Heart left ventricle (tissue), 16 donors: ENCODE results near the gene GRIN1. TPM values are rescaled to one million over a fixed set of nuclear protein-coding genes. Genes with fewer than 3 reads are reported as not detected.

Experiments used
- ATAC-seq, 4 donors: fragments of 200-7000 bp; cut with Tn5 transposase; one replicate each; pipeline ENCODE4 v1.9.1; 2020 to 2022; ENCODE audit warnings: moderate library complexity in 4 of 4, mild to moderate bottlenecking in 3 of 4, moderate number of reproducible peaks in 1 of 4
- DNase-seq, 5 donors: peaks; one replicate each; pipeline ENCODE4 v3.0.0-alpha.2; 2020
- H3K27ac ChIP-seq, 12 donors: fragments of 200-600 bp; sonication (generic) in 4 of 12; one replicate each; pipeline versions ENCODE4 v1.5.0 to v1.8.0; 2016 to 2022; ENCODE audit warnings: mild to moderate bottlenecking in 2 of 12
- H3K27me3 ChIP-seq, 9 donors: fragments of 200-600 bp; sonication (generic) in 2 of 9; one replicate each; pipeline versions ENCODE4 v1.5.1 to v1.8.0; 2016 to 2022; ENCODE audit warnings: mild to moderate bottlenecking in 3 of 9
- H3K36me3 ChIP-seq, 9 donors: fragments of 200-600 bp; sonication (generic) in 2 of 9; one replicate each; pipeline versions ENCODE4 v1.5.0 to v1.8.0; 2018 to 2022; ENCODE audit warnings: mild to moderate bottlenecking in 2 of 9
- H3K4me1 ChIP-seq, 12 donors: fragments of 200-600 bp; sonication (generic) in 4 of 12; one replicate each; pipeline versions ENCODE4 v1.5.0 to v1.8.0; 2016 to 2022; ENCODE audit warnings: mild to moderate bottlenecking in 3 of 12
- H3K4me3 ChIP-seq, 12 donors: fragments of 200-600 bp; sonication (generic) in 4 of 12; one replicate each; pipeline versions ENCODE4 v1.5.0 to v1.8.0; 2017 to 2022; ENCODE audit warnings: mild to moderate bottlenecking in 9 of 12, moderate library complexity in 4 of 12
- H3K9me3 ChIP-seq, 12 donors: fragments of 200-600 bp; sonication (generic) in 4 of 12; one replicate each; pipeline versions ENCODE4 v1.5.0 to v1.8.0; 2016 to 2022; ENCODE audit warnings: mild to moderate bottlenecking in 1 of 12
- POLR2A ChIP-seq, 2 donors: fragments of 450-650 bp; IDR thresholded peaks; one replicate each; pipeline ENCODE4 v1.6.1; 2017; ENCODE audit warnings: antibody characterized with exemption in 2 of 2, mild to moderate bottlenecking in 2 of 2, moderate library complexity in 2 of 2
- WGBS, 4 donors: extraction: QIAGEN DNeasy Blood & Tissue Kit in 2 of 4; methylation state at CpG; one replicate each; pipeline versions ENCODE4 v1.1.5 to v1.1.7; 2013 to 2018; 5-methylcytosine and 5-hydroxymethylcytosine counted together
- intact Hi-C, 10 donors: fragments of 100-400 bp; cut with DNase I; formaldehyde crosslinking; loops; one replicate each; pipeline versions ENCODE4 v1.11.1 to v1.14.2; 2022
- polyA plus RNA-seq, 2 donors: library from polyadenylated mRNA; stranded (reverse); fragments of 200-250 nt; gene quantifications; one replicate each; pipeline ENCODE4 v1.2.3, GENCODE V29; 2013
- total RNA-seq, 9 donors: library from RNA; depleted of rRNA in 2 of 9; stranded (reverse); fragments of >200 nt in 2 of 9; fragmentation: NEBNext Ultra II Directional in 3 of 9; extraction: Animal tissue kit (Norgen Biotek cat#: 25700) in 3 of 9; gene quantifications; one replicate each; pipeline versions ENCODE4 v1.1.0 to v1.2.4, GENCODE V29; 2016 to 2023
- TF ChIP-seq, protein P1 (sequence below), 12 donors: fragments of 200-600 bp; sonication (generic) in 4 of 12; IDR thresholded peaks; one replicate each; pipeline versions ENCODE4 v1.5.0 to v1.8.0; 2018 to 2022; ENCODE audit warnings: antibody characterized with exemption in 12 of 12, mild to moderate bottlenecking in 5 of 12
- donor health status: ischemic (EF 13 %, LVEDD 7.1; RV severe dilation, severe dysfunction).
- donor health status: healthy with polysubstance abuse.
- donor health status: DM: no; HTN: yes; CAD: no.
- donor health status: DM: no; HTN: no; CAD: no.
- donor health status: ischemic (EF 25% LVEDD 6.9; RV normal size, moderate dysfunction).
- donor health status: ischemic (EF 25% LVEDD 5.7; RV mildly dilated, moderate dysfunction).
- donor health status: healthy.
- donor health status: DM: yes; HTN: yes; CAD: no.
- donor health status: ischemic (EF 35%, LVEDD 5.7; RV mildly dilated, moderate dysfunction).
- donor health status: nonischemic (EF 11% LVEDD 7.7; RV severe dilation, severe dysfunction).
- donor health status: DM: yes; HTN: yes; CAD: no.
- donor health status: PGD.
- donor health status: ischemic (EF 29% LVEDD 5.4; RV normal size, mild dysfunction).
- donor health status: nonischemic (EF 23%, LVEDD 6.1; RV moderate dilation, normal function).

Gene GRIN1
- total and polyA plus RNA-seq, 11 donors, result 0.10 TPM; not detected in 10

DNA sequence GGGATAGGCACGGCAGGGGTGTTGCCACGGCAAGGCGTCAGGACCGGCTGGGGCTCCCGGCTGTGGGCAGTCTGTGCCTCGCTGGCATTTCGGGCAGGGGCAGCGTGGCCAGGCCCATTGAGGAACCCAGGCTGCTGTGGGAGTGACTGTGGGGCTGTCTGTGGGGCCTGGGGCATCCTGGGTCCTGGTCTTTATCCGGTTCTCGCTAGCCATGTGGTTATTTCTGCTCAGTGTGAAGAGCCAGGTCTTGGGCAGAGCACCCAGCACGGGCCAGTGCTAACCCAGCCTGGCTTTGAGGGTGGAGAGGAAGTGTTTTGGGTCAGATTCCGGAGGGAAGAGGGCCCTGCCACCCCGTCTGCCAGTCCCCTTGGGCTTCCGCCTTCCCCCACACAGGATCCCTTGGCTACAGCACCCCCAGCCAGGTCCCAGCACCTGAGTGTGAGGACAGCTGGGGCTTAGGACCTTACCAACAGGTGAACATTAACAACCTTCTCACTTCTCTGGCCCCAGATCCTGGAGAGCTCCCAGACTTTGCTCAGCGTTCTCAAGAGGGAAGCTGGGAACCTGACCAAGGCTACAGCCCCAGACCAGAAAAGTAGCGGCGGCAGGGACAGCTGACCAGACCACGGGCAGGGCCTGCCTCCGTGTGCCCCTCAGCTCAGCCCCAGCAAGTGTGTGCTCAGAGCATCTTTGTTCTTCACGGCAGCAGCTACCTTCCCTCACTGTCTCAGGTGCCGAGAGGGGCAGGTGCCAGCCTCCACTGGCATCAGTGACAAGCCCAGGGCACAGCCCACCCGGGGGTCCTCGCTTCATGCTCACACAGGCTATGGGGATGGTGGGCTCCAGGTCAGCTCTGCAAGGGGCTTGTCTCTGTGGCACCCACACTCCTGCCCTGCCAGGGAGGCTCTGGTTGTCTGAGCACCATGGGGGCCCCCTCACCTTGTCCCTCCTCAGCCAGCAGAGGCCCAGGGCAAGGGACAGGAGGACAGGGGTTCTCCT is 50.6 kb downstream of the GRIN1 start:
- TF ChIP-seq, protein P1, sequence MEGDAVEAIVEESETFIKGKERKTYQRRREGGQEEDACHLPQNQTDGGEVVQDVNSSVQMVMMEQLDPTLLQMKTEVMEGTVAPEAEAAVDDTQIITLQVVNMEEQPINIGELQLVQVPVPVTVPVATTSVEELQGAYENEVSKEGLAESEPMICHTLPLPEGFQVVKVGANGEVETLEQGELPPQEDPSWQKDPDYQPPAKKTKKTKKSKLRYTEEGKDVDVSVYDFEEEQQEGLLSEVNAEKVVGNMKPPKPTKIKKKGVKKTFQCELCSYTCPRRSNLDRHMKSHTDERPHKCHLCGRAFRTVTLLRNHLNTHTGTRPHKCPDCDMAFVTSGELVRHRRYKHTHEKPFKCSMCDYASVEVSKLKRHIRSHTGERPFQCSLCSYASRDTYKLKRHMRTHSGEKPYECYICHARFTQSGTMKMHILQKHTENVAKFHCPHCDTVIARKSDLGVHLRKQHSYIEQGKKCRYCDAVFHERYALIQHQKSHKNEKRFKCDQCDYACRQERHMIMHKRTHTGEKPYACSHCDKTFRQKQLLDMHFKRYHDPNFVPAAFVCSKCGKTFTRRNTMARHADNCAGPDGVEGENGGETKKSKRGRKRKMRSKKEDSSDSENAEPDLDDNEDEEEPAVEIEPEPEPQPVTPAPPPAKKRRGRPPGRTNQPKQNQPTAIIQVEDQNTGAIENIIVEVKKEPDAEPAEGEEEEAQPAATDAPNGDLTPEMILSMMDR (IDR thresholded peaks at IDR 0.05), result no peak
- TF ChIP-seq POLR2A (IDR thresholded peaks at IDR 0.05), result no peak
- WGBS, 4 donors, result 16 to 35% (median 24%) methylated on average over 17 to 23 of the region's 23 CpGs
- H3K27ac ChIP-seq, result peak overlapping the region; percentile 92 to 99 (median 99)
- intact Hi-C loops, result loop anchor here (5.0 to 10.0 kb wide), 5 partner anchors 33 to 75 kb away; partner anchors contain the start of genes CYSRT1 (in 5 of the 10), RNF224 (in 5 of the 10), RNF208 (in 2 of the 10) and DPP7 (in 1 of the 10)
- no peak for DNase-seq
- peaks cover 18 to 84% (median 48%) of the 10 kb centered on the region in 12 donors for H3K4me1 ChIP-seq
- H3K36me3 ChIP-seq, result peaks cover 0 to 57% (median 33%) of the 10 kb centered on the region in 9 donors
- no peaks in the 10 kb centered on the region for H3K27me3 ChIP-seq
- no peaks in the 10 kb centered on the region for H3K9me3 ChIP-seq
- peak overlapping the region; percentile 68 to 100 (median 90) for H3K4me3 ChIP-seq
- ATAC-seq, result peak in 1 of 4 donors; percentile 6

DNA sequence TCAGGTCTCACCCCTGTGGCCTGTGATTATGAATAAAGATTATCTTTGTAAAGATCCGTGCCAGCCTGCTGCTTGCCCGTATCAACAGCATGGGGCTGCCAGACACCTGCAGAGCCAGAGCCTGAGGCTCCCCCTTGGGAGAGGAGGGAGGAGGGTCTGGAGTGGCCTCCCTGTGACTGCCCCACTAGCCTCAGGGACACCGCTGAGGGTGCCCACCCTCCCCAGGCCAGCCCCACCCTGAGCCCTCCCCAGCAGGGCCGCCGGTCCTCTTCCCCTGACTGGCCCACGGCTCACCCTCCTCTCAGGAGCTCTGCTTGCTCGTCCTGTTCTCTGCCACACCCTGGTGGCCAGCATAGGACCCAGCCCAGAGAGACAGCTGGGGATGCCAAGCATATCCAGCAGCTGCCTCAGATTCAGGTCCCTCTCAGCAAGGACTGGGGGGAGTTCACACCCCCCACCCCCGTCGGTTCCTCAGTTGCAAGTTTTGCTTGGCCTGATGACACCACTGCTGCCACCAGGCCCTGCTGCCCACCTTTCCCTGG is 51.4 kb downstream of the GRIN1 start:
- H3K36me3 ChIP-seq, result peaks cover 0 to 50% (median 32%) of the 10 kb centered on the region in 9 donors
- peak overlapping the region in 8 of 12 donors; percentile 13 to 99 (median 98) for H3K27ac ChIP-seq
- WGBS, 4 donors, result 68 to 96% (median 70%) methylated on average over 2 to 9 of the region's 9 CpGs
- intact Hi-C loops, result loop anchor here in 1 of 10 donors (5.0 kb wide), 1 partner anchor 37 kb away; the partner anchor contains the start of genes CYSRT1 and RNF224
- no peak for ATAC-seq
- no peaks in the 10 kb centered on the region for H3K9me3 ChIP-seq
- H3K4me3 ChIP-seq, result peak overlapping the region in 2 of 12 donors; percentile 83 to 92
- no peak for DNase-seq
- H3K27me3 ChIP-seq, result no peaks in the 10 kb centered on the region
- peaks cover 18 to 84% (median 56%) of the 10 kb centered on the region in 12 donors for H3K4me1 ChIP-seq
- no peak for TF ChIP-seq POLR2A (IDR thresholded peaks at IDR 0.05)
- TF ChIP-seq, protein P1 (IDR thresholded peaks at IDR 0.05), result no peak

DNA sequence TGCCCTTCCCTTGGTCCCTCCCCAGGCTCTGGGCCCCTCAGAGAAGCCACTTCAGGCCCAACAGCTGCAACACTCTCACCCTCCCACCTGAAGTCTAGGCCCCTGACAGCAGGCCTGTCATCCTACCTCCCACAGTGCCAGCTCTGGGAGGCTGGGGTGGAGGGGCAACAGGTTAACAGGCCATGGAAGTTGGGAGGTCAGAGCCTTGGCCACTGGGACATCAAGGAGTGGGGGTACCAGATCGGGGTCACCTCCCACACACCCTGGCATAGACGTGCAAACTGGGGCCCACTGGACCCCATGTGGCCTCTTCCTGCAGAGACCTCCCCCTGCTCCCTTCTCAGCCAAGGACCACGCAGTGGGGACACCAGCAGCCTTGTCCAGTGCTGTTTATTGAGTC is 52.3 kb downstream of the GRIN1 start:
- Histone ChIP-seq H3K27ac (peak overlapping the region in 1 of 12 donors; percentile 98), H3K36me3 (peaks cover 0 to 41% (median 25%) of the 10 kb centered on the region in 9 donors), H3K27me3 (no peaks in the 10 kb centered on the region), H3K9me3 (no peaks in the 10 kb centered on the region), H3K4me1 (peaks cover 18 to 84% (median 60%) of the 10 kb centered on the region in 12 donors), H3K4me3 (no peak overlapping the region)
- no peak for TF ChIP-seq POLR2A (IDR thresholded peaks at IDR 0.05)
- TF ChIP-seq, protein P1 (IDR thresholded peaks at IDR 0.05), result no peak
- ATAC-seq (no peak), DNase-seq (no peak)
- intact Hi-C loops, result loop anchor here in 1 of 10 donors (5.0 kb wide), 1 partner anchor 36 kb away; the partner anchor contains the start of genes CYSRT1 and RNF224
- 67 to 84% (median 79%) methylated on average over 2 to 3 of the region's 3 CpGs for WGBS, 4 donors
